GM23248 (cell line): ENCODE measurements around the gene RNF31.

Experiments
- EZH2 ChIP-seq: fragments of 200-600 bp; sonication (generic); IDR thresholded peaks from 2 replicates; pipeline ENCODE4 v1.6.1; 2018; ENCODE audit warnings: antibody characterized with exemption, mild to moderate bottlenecking; ENCODE audit not compliant: insufficient read depth, poor library complexity, severe bottlenecking
- EZH2phosphoT487 ChIP-seq: fragments of 200-600 bp; sonication (generic); IDR thresholded peaks from 2 replicates; pipeline ENCODE4 v1.6.1; 2018; ENCODE audit warnings: antibody characterized with exemption, moderate library complexity, mild to moderate bottlenecking, low read depth; ENCODE audit not compliant: insufficient read depth

DNA sequence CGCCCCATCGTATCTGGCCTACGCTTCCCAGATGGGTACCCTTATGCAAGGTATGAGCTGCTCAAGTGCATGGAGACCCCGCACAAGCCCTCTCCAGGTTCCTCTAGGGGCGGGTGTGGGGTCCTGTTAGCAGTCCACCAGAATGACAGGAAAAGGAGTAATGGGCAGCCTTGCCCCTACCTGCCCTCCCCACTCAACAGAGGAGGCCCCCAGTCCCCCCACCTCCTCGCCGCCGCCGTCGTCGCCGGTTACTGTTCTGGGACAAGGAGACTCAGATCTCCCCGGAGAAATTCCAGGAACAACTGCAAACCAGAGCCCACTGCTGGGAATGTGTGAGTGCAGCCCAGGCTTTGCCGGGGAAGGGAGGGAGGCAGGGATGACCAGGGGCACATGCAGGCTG, 30.6 kb downstream of the RNF31 start:
- TF ChIP-seq EZH2phosphoT487, result no peak
- no peak for TF ChIP-seq EZH2
